ENCODE data around the gene ROMO1.
A peak's percentile ranks its signal among the peaks of the same experiment; 100 is the strongest.
"Not testable (repeated sequence)": the region's sequence is repeated elsewhere in the genome, so short reads cannot be mapped to it uniquely, and the experiment has no call there.

ROMO1 gene

GRCh38 chr20:35730583-35731468, 31.6 kb downstream of the ROMO1 start:
- DNase-seq (ENCODE audit: low spot score): no peak

DNA sequence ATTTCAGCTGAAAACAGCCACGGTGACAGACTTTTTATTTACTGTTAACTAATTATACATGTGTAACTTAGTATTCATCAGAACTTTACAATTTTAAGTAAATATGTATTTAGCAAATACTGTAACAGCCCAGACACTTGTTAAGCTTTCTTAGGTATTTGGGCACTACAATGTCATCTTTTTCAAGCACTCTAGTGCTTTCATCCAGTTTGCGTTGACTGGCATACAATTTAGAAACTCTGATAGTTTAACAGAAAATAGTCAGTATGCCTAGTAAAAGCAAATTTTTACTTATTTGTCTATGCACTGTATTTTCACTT, 32.2 kb downstream of the ROMO1 start:
- no peak for DNase-seq (ENCODE audit: low spot score)

GRCh38 chr20:35731862-35732643, 32.8 kb downstream of the ROMO1 start:
- no peak for DNase-seq (ENCODE audit: low spot score)

GRCh38 chr20:35732644-35732982, 33.4 kb downstream of the ROMO1 start:
- no peak for DNase-seq (ENCODE audit: low spot score)

- no peak for DNase-seq (ENCODE audit: low spot score)
These were observed 35.2 kb downstream of the ROMO1 start for GRCh38 chr20:35734374-35734773.

- DNase-seq (ENCODE audit: low spot score): no peak
These were observed 35.8 kb downstream of the ROMO1 start for GRCh38 chr20:35734777-35735649.

- DNase-seq (ENCODE audit: low spot score): no peak
These were observed 36.7 kb downstream of the ROMO1 start for GRCh38 chr20:35735826-35736470.

- DNase-seq (ENCODE audit: low spot score): no peak
These were observed 38.7 kb downstream of the ROMO1 start for GRCh38 chr20:35737865-35738333.

GRCh38 chr20:35738410-35739179, 39.4 kb downstream of the ROMO1 start:
- no peak for DNase-seq (ENCODE audit: low spot score)

- DNase-seq (ENCODE audit: low spot score): no peak
These were observed 40.3 kb downstream of the ROMO1 start for GRCh38 chr20:35739294-35740163.

- DNase-seq (ENCODE audit: low spot score): peak; percentile 94
These were observed 42.9 kb downstream of the ROMO1 start, which contains the start of gene RBM39 for GRCh38 chr20:35741892-35742740. TSS of gene RBM39 (minus strand) at chr20:35742260. CDS start at chr20:35740874, 1,386 bp downstream.

DNA sequence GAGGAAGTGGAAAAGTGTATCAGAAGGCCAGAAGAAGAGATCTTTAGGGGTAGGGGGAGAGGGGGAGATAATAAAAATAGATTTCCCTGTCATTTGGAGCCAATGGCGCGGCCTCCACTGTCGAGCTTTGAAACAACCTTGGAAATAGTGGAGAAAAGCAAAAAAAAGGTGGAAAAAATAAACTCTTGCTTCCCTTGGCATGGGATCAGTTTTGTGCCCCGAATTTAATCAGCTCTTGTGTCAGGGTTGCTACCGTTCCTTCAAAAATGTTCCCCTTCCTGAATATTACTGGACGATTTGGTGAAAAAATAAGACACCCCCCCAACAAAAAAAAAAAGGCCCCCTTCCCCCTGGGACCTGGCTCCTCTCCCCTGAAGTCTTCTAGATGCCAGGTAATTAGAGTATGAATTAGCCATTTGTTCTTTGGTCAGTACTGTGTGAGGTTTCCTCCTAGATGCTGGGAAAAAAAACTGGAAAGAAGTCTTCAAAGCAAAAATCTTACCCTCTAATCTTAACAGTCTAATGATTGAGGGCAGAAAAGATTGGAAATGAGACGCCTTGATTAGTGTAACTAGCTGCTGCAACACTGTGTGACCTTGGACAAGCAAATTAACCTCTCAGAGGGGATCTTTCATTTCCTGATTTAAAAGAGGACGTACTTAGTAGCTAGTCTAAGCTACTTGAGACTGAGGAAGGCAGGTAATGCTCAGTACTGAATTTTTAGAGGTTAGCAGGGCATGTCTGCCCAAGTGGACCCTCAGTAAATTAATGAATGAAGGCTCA, 43.7 kb downstream of the ROMO1 start:
- no peak for DNase-seq (ENCODE audit: low spot score)

- DNase-seq (ENCODE audit: low spot score): no peak
These were observed 44.7 kb downstream of the ROMO1 start for GRCh38 chr20:35743693-35744491.

DNA sequence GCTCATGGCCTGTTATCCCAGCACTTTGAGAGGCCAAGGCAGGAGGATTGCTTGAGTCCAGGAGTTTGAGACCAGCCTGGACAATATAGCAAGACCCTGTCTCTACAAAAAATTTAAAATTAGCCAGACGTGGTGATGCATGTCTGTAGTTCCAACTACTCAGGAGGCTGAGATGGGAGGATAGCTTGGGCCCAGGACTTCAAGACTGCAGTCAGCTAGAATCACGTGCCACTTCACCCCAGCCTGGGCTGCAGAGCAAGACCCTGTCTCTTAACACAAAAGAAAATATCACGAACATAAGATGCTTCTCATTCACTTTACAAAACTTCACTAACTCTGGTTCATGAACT, 45.3 kb downstream of the ROMO1 start:
- not testable (repeated sequence) for DNase-seq (ENCODE audit: low spot score)
